Kidney (tissue), 14 donors: Measurements from ENCODE around the gene ANKFY1. TPM values are rescaled to one million over a fixed set of nuclear protein-coding genes. Genes with fewer than 3 reads are reported as not detected.

ENCODE experiments used
- DNase-seq, 5 donors: peaks; one replicate each; pipeline ENCODE4 v3.0.0-alpha.2; 2013 to 2020
- FAIRE-seq: peaks from 2 replicates; lab custom pipeline; 2012; peaks lifted over from hg19 to GRCh38; lab: Jason Lieb, UNC
- H3K27ac ChIP-seq, 2 donors: one replicate each; pipeline ENCODE4 v1.7.0; 2013; ENCODE audit warnings: low read depth in 2 of 2, low read length in 2 of 2, inconsistent platforms in 1 of 2
- H3K27me3 ChIP-seq: one replicate; pipeline ENCODE4 v1.7.1; 2013; ENCODE audit warnings: low read length, inconsistent platforms; ENCODE audit not compliant: control insufficient read depth, insufficient read depth
- H3K36me3 ChIP-seq, 3 donors: one replicate each; pipeline versions ENCODE4 v1.7.0 to v1.7.1; 2013; ENCODE audit warnings: low read length in 3 of 3, control low read depth in 1 of 3, inconsistent platforms in 1 of 3; ENCODE audit not compliant: insufficient read depth in 3 of 3, control insufficient read depth in 2 of 3
- H3K4me1 ChIP-seq, 3 donors: one replicate each; pipeline versions ENCODE4 v1.7.0 to v1.7.1; 2013; ENCODE audit warnings: low read length in 3 of 3, inconsistent platforms in 1 of 3, low read depth in 1 of 3; ENCODE audit not compliant: control insufficient read depth in 2 of 3, insufficient read depth in 2 of 3
- H3K4me3 ChIP-seq, 3 donors: one replicate each; pipeline versions ENCODE4 v1.7.0 to v1.8.1; 2013; ENCODE audit warnings: low read length in 3 of 3, control low read depth in 1 of 3, inconsistent platforms in 1 of 3
- H3K9ac ChIP-seq, 3 donors: one replicate each; pipeline versions ENCODE4 v1.7.0 to v1.7.1; 2013; ENCODE audit warnings: low read length in 3 of 3, control low read depth in 1 of 3, inconsistent platforms in 1 of 3
- H3K9me3 ChIP-seq, 3 donors: one replicate each; pipeline versions ENCODE4 v1.7.0 to v1.7.1; 2013; ENCODE audit warnings: low read length in 3 of 3, control low read depth in 1 of 3, inconsistent platforms in 1 of 3; ENCODE audit not compliant: control insufficient read depth in 2 of 3, insufficient read depth in 1 of 3
- intact Hi-C: fragments of 100-400 bp; cut with DNase I; formaldehyde crosslinking; loops from one replicate; pipeline ENCODE4 v1.11.1; 2022
- polyA plus RNA-seq: library from polyadenylated mRNA; stranded (reverse); fragments of 350-450 nt; fragmentation: Illumina TruSeq; extraction: RNeasy Lipid Tissue Mini Kit (QIAGEN cat#74804); gene quantifications from one replicate; pipeline ENCODE4 v1.2.3, GENCODE V29; 2014; ENCODE audit warnings: low read depth, low replicate concordance; ENCODE audit not compliant: insufficient read depth
- total RNA-seq: library from RNA; stranded (reverse); fragmentation: NEBNext Ultra II Directional; extraction: Animal tissue kit (Norgen Biotek cat#: 25700); gene quantifications from one replicate; pipeline ENCODE4 v1.2.1, GENCODE V29; 2021
- TF ChIP-seq, protein P1 (sequence below): IDR thresholded peaks from 3 replicates; pipeline ENCODE4 v1.5.1; 2012; ENCODE audit warnings: mild to moderate bottlenecking, moderate library complexity, borderline replicate concordance; ENCODE audit not compliant: insufficient read depth; ENCODE audit errors: extremely low read depth
- donor health status: control.
- donor health status: control.
- donor health status: control.
- donor health status: control.
- donor health status: control.
- donor health status: DM: yes; HTN: yes; CAD: no.
- donor health status: Normal renal cell carcinoma (clear cell type).

ANKFY1 gene
- total and polyA plus RNA-seq, 2 donors from 2014 or later, result 10.9 to 61.7 TPM

DNA sequence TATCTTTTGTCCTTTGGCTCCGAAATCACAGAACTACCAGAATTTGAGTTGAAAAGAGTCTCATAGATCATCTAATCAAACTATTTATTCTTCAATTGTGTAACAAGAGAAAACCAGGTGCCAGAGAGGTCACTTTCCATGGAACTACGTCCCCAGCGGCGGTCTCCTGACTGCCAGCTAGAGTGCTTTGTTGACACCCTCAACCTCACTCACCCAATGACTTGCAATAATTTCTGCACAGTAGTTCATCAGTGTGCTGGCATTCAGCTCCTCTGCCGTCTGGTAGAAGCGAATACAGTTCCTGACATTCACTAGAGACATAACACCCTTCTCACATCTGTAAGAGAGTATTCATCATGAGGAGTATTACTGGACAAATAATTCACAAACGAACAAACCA lies 54.2 kb downstream of the ANKFY1 start:
- Histone ChIP-seq H3K4me3 (no peak overlapping the region), H3K4me1 (no peaks in the 10 kb centered on the region), H3K27me3 (no peaks in the 10 kb centered on the region), H3K9me3 (no peaks in the 10 kb centered on the region), H3K27ac (no peak overlapping the region), H3K9ac (no peak overlapping the region), H3K36me3 (peaks cover 10 to 33% (median 15%) of the 10 kb centered on the region in 3 donors)
- FAIRE-seq (no peak), DNase-seq (no peak)
- intact Hi-C loops, result loop anchor here (5.0 kb wide), 1 partner anchor 203 kb away; no protein-coding TSS in a partner anchor
- TF ChIP-seq, protein P1, sequence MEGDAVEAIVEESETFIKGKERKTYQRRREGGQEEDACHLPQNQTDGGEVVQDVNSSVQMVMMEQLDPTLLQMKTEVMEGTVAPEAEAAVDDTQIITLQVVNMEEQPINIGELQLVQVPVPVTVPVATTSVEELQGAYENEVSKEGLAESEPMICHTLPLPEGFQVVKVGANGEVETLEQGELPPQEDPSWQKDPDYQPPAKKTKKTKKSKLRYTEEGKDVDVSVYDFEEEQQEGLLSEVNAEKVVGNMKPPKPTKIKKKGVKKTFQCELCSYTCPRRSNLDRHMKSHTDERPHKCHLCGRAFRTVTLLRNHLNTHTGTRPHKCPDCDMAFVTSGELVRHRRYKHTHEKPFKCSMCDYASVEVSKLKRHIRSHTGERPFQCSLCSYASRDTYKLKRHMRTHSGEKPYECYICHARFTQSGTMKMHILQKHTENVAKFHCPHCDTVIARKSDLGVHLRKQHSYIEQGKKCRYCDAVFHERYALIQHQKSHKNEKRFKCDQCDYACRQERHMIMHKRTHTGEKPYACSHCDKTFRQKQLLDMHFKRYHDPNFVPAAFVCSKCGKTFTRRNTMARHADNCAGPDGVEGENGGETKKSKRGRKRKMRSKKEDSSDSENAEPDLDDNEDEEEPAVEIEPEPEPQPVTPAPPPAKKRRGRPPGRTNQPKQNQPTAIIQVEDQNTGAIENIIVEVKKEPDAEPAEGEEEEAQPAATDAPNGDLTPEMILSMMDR, result no peak

DNA sequence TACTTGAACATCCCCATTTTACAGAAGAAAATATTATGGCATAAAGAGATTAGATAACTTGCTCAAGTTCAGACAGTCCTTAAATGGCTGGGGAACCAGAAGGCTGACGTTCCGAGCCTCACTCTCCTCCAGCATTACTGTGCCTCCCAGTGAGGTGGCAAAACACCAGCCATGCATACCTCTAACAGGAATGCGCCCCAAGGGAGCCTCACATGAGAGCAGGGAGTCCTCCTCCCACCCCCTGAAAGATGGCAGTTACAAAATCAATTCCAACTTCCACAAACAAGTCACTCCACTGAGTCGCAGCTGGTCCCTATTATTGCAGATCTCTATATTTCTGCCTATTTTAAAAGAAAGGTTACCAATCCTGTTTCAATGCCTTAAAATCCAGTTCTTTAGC lies 55.5 kb downstream of the ANKFY1 start:
- H3K27ac ChIP-seq, result no peak overlapping the region
- H3K36me3 ChIP-seq, result peaks cover 10 to 33% (median 15%) of the 10 kb centered on the region in 3 donors
- no peak overlapping the region for H3K4me3 ChIP-seq
- no peaks in the 10 kb centered on the region for H3K27me3 ChIP-seq
- DNase-seq (no peak), FAIRE-seq (no peak)
- TF ChIP-seq, protein P1, result no peak
- intact Hi-C loops, result no loop called here
- no peak overlapping the region for H3K9ac ChIP-seq
- no peaks in the 10 kb centered on the region for H3K9me3 ChIP-seq
- no peaks in the 10 kb centered on the region for H3K4me1 ChIP-seq

DNA sequence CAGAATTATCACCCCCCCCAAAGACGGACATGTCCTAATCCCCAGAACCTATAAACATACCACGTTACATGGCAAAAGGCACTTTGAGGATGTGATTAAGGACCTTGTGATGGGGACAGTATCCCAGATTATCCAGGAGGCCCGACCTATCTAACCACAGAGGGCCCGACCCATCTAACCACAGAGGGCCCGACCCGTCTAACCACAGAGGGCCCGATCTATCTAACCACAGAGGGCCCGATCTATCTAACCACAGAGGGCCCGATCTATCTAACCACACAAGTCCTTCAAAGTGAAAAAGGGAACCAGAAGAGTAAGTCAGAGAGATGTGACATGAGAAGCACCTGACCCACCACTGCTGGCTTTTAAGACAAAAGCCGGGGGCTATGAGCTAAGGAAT lies 56.8 kb downstream of the ANKFY1 start:
- Histone ChIP-seq H3K9ac (no peak overlapping the region), H3K4me3 (no peak overlapping the region), H3K27ac (no peak overlapping the region), H3K9me3 (no peaks in the 10 kb centered on the region), H3K4me1 (no peaks in the 10 kb centered on the region), H3K36me3 (peaks cover 10 to 33% (median 15%) of the 10 kb centered on the region in 3 donors), H3K27me3 (no peaks in the 10 kb centered on the region)
- FAIRE-seq (no peak), DNase-seq (no peak)
- TF ChIP-seq, protein P1, result no peak
- intact Hi-C loops, result no loop called here

DNA sequence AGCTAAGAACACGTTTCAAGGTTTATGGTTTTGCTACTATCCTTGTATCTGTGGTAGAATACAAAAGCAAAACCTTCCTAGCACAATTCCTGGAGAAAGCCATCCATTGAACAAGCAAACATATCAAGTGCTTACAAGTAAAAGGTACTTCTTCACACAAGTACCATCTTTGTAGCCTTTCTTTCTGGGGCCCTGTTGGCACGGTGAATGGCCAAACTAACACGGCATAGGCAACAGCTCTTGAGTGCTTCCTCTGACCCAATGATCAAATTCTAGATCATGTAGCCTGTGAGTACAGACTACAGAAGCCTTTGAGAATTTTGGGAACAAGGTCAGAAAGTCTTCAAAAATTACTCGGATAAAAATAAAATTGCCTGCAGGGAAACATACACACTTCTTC lies 57.9 kb downstream of the ANKFY1 start:
- Histone ChIP-seq H3K27me3 (no peaks in the 10 kb centered on the region), H3K4me3 (no peak overlapping the region), H3K9ac (no peak overlapping the region), H3K36me3 (peaks cover 10 to 33% (median 15%) of the 10 kb centered on the region in 3 donors), H3K27ac (no peak overlapping the region), H3K4me1 (no peaks in the 10 kb centered on the region), H3K9me3 (no peaks in the 10 kb centered on the region)
- DNase-seq (no peak), FAIRE-seq (no peak)
- TF ChIP-seq, protein P1, result no peak
- intact Hi-C loops, result no loop called here
